Neural cell (in vitro differentiated cells): ENCODE measurements around the gene PMEL.

ENCODE experiments used
- CTCF ChIP-seq: fragments of 450-650 bp; IDR thresholded peaks from 2 replicates; pipeline ENCODE4 v1.5.1; 2014; ENCODE audit warnings: antibody characterized with exemption, mild to moderate bottlenecking, moderate library complexity; ENCODE audit not compliant: poor library complexity, severe bottlenecking
- MXI1 ChIP-seq: fragments of 450-650 bp; conservative IDR thresholded peaks from 2 replicates; pipeline ENCODE4 v1.6.1; 2014; ENCODE audit warnings: antibody characterized with exemption, mild to moderate bottlenecking; ENCODE audit not compliant: poor library complexity, severe bottlenecking
- POLR2AphosphoS5 ChIP-seq: IDR thresholded peaks from 2 replicates; pipeline ENCODE4 v1.6.1; 2012
- REST ChIP-seq: IDR thresholded peaks from 2 replicates; pipeline ENCODE4 v1.6.1; 2012; ENCODE audit warnings: borderline replicate concordance

GRCh38 chr12:55937981-55938380 lies 27.9 kb downstream of the PMEL start:
- TF ChIP-seq REST (no peak), CTCF (no peak), MXI1 (no peak), POLR2AphosphoS5 (no peak)
